Gastrocnemius medialis (tissue), 4 donors: ENCODE results near the gene TK2.

Source experiments
- CTCF ChIP-seq, 5 experiments: fragments of 450-650 bp in 3 of 5; fragments of 200-600 bp in 2 of 5; sonication (generic) in 2 of 5; IDR thresholded peaks in 4 of 5; conservative IDR thresholded peaks in 1 of 5; 1 replicate in 4 of 5; 2 replicates in 1 of 5; pipeline ENCODE4 v1.5.1; 2016 to 2019; ENCODE audit warnings: antibody characterized with exemption in 5 of 5, mild to moderate bottlenecking in 3 of 5, moderate library complexity in 3 of 5
- POLR2A ChIP-seq, 2 donors: fragments of 450-650 bp; IDR thresholded peaks; one replicate each; pipeline ENCODE4 v1.6.1; 2017; ENCODE audit warnings: antibody characterized with exemption in 2 of 2, mild to moderate bottlenecking in 2 of 2, moderate library complexity in 2 of 2

GRCh38 chr16:66484453-66485213, 65.3 kb downstream of the TK2 start:
- TF ChIP-seq CTCF (IDR thresholded peaks at IDR 0.05 in 4 of 5, conservative IDR thresholded peaks at IDR 0.05 in 1 of 5) (no peak), POLR2A (IDR thresholded peaks at IDR 0.05) (no peak)
